A673 (cell line): ENCODE data around the gene ASPSCR1. TPM values are rescaled to one million over a fixed set of nuclear protein-coding genes. Genes with fewer than 3 reads are reported as not detected.

Source experiments
- Bru-seq: library from RNA; stranded (reverse); fragments of 400-500 nt; gene quantifications from one replicate; lab custom pipeline; 2021; lab: Mats Ljungman, UMichigan
- BruChase-seq, 2 experiments: library from RNA; stranded (reverse); fragments of 400-500 nt; gene quantifications; one replicate each; lab custom pipeline; 2021; lab: Mats Ljungman, UMichigan
- BruUV-seq: library from RNA; stranded (reverse); fragments of 400-500 nt; replicated peaks from 2 replicates; lab custom pipeline; 2021; lab: Mats Ljungman, UMichigan
- CTCF ChIA-PET: fragments of 300-600 bp; sonication (Branson Sonifier 250); formaldehyde crosslinking; loops from one replicate; lab custom pipeline; 2022; ENCODE audit warnings: antibody characterized with exemption; lab: Charles Lee
- POLR2A ChIA-PET: fragments of 300-600 bp; sonication (Branson Sonifier 250); formaldehyde crosslinking; loops from one replicate; lab custom pipeline; 2022; ENCODE audit warnings: antibody characterized with exemption; ENCODE audit not compliant: low non-redundant PET; lab: Charles Lee
- DNase-seq: peaks from one replicate; pipeline ENCODE4 v3.0.0-alpha.2; 2015; ENCODE audit warnings: low spot score
- H3K27ac ChIP-seq: fragments of 200-600 bp; sonication (generic); 2 replicates; pipeline ENCODE4 v1.5.1; 2016; ENCODE audit warnings: mixed run types, low read depth, mild to moderate bottlenecking, mixed read lengths, antibody characterized with exemption, low read length; ENCODE audit not compliant: poor library complexity, severe bottlenecking
- H3K27me3 ChIP-seq: fragments of 200-600 bp; sonication (generic); replicated peaks from 2 replicates; pipeline ENCODE4 v1.6.1; 2017; ENCODE audit warnings: mixed run types, low read depth, mild to moderate bottlenecking, mixed read lengths, antibody characterized with exemption, low read length; ENCODE audit not compliant: insufficient read depth, poor library complexity
- H3K36me3 ChIP-seq: fragments of 200-600 bp; sonication (generic); 2 replicates; pipeline ENCODE4 v1.6.1; 2016; ENCODE audit warnings: mixed run types, mild to moderate bottlenecking, mixed read lengths, antibody characterized with exemption, low read length; ENCODE audit not compliant: insufficient read depth, poor library complexity, severe bottlenecking
- H3K4me1 ChIP-seq: fragments of 200-600 bp; sonication (generic); 2 replicates; pipeline ENCODE4 v1.6.1; 2017; ENCODE audit warnings: mixed run types, mild to moderate bottlenecking, mixed read lengths, antibody characterized with exemption, low read length; ENCODE audit not compliant: insufficient read depth, poor library complexity, severe bottlenecking
- H3K4me3 ChIP-seq: fragments of 200-600 bp; sonication (generic); 2 replicates; pipeline ENCODE4 v1.5.1; 2016; ENCODE audit warnings: low read depth, mixed run types, mild to moderate bottlenecking, mixed read lengths, low read length; ENCODE audit not compliant: poor library complexity, severe bottlenecking
- H3K9me3 ChIP-seq: fragments of 200-600 bp; sonication (generic); 2 replicates; pipeline ENCODE4 v1.6.1; 2016; ENCODE audit warnings: mixed run types, low read depth, mild to moderate bottlenecking, mixed read lengths, antibody characterized with exemption, low read length; ENCODE audit not compliant: poor library complexity, severe bottlenecking
- EZH2 ChIP-seq: fragments of 200-600 bp; sonication (generic); IDR thresholded peaks from 2 replicates; pipeline ENCODE4 v1.6.1; 2017; ENCODE audit warnings: borderline replicate concordance, low read depth, mild to moderate bottlenecking, mixed read lengths, antibody characterized with exemption, low read length; ENCODE audit not compliant: poor library complexity, severe bottlenecking
- intact Hi-C: fragments of 100-400 bp; cut with micrococcal nuclease; formaldehyde crosslinking; loops from one replicate; pipeline ENCODE4 v1.10.0; 2022; ENCODE audit not compliant: unreplicated experiment
- long read RNA-seq: library from polyadenylated mRNA; stranded (forward); transcript quantifications from one replicate; pipeline ENCODE4 v2.0.0, GENCODE V29; 2022
- total RNA-seq: library from RNA; stranded (reverse); gene quantifications from 2 replicates; pipeline ENCODE4 v1.2.3, GENCODE V29; 2021
- TF ChIP-seq, protein P1 (sequence below): fragments of 300-800, 200-600 bp; sonication (generic); conservative IDR thresholded peaks from 2 replicates; pipeline ENCODE4 v1.5.1; 2017; ENCODE audit warnings: low read depth, mild to moderate bottlenecking, antibody characterized with exemption, low read length, moderate library complexity, mixed read lengths

The ASPSCR1 gene, protein sequence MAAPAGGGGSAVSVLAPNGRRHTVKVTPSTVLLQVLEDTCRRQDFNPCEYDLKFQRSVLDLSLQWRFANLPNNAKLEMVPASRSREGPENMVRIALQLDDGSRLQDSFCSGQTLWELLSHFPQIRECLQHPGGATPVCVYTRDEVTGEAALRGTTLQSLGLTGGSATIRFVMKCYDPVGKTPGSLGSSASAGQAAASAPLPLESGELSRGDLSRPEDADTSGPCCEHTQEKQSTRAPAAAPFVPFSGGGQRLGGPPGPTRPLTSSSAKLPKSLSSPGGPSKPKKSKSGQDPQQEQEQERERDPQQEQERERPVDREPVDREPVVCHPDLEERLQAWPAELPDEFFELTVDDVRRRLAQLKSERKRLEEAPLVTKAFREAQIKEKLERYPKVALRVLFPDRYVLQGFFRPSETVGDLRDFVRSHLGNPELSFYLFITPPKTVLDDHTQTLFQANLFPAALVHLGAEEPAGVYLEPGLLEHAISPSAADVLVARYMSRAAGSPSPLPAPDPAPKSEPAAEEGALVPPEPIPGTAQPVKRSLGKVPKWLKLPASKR
- total RNA-seq = 46.2 and 52.2 TPM in 2 replicates
- percentile 56 among the genes with signal in this experiment for Bru-seq, nascent RNA
- BruChase-seq, experiment 1, labeled RNA remaining after a 2-hour chase = percentile 59 among the genes with signal in this experiment
- percentile 70 among the genes with signal in this experiment for BruChase-seq, experiment 2, labeled RNA remaining after a 6-hour chase
- long read RNA-seq, transcript ASPSCR1-211 (5 exons, 720 nt) = minor isoform, 7 of 208 reads
- long read RNA-seq, transcript ASPSCR1-202 (16 exons, 1,843 nt) = major isoform, 140 of 208 reads
- long read RNA-seq, partial matches to known transcripts = 13 of 208 reads
- long read RNA-seq, other reads (novel, unspliced or antisense) = 45 of 208 reads

DNA sequence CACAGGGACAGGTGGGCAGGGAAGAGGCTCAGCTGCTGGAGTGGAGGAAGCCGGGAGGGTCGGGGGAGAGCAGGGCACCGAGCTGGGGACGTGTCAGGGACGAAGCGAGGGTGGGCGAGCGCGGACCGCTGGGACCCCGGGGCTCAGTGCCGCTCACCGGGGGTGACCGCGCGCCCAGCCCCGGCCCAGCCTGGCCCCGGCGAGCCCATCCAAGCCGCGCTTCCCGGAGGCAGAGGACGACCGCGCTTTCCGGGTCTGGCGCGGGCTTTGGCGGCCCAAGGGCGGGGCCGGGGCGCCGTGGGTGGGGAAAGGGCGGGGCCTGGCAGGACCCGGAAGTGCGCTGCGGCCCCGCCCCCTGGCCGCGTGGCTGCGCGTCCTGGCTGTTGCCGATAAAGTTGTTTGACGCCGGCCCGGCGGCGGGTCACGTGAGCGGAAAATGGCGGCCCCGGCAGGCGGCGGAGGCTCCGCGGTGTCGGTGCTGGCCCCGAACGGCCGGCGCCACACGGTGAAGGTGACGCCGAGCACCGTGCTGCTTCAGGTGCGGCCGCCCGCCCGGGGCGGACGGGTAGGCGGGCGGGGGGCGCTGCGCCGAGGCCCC, at the start of gene ASPSCR1:
Gene ASPSCR1, plus strand, starts transcription at position 419 of the 598 bp plus-strand sequence. Its CDS starts 18 bp downstream, at position 437.
- ChIA-PET POLR2A (no interaction called here), CTCF (interaction anchor here (1.0 kb wide), 1 partner anchor 18 kb away, joined by 3 read pairs; no protein-coding TSS in a partner anchor)
- no peaks in the 10 kb centered on the region for H3K27me3 ChIP-seq
- TF ChIP-seq EZH2 = no peak
- TF ChIP-seq, protein P1, sequence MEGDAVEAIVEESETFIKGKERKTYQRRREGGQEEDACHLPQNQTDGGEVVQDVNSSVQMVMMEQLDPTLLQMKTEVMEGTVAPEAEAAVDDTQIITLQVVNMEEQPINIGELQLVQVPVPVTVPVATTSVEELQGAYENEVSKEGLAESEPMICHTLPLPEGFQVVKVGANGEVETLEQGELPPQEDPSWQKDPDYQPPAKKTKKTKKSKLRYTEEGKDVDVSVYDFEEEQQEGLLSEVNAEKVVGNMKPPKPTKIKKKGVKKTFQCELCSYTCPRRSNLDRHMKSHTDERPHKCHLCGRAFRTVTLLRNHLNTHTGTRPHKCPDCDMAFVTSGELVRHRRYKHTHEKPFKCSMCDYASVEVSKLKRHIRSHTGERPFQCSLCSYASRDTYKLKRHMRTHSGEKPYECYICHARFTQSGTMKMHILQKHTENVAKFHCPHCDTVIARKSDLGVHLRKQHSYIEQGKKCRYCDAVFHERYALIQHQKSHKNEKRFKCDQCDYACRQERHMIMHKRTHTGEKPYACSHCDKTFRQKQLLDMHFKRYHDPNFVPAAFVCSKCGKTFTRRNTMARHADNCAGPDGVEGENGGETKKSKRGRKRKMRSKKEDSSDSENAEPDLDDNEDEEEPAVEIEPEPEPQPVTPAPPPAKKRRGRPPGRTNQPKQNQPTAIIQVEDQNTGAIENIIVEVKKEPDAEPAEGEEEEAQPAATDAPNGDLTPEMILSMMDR = no peak
- peaks cover 5% of the 10 kb centered on the region for H3K4me1 ChIP-seq
- DNase-seq = peak; percentile 91
- peaks cover 3% of the 10 kb centered on the region for H3K9me3 ChIP-seq
- peak within 1 kb of the TSS; percentile 71 for H3K4me3 ChIP-seq
- intact Hi-C loops = no loop called here
- no TSS peak for BruUV-seq
- H3K27ac ChIP-seq = peak within 1 kb of the TSS; percentile 99
- H3K36me3 ChIP-seq = no peaks in the 10 kb centered on the region

DNA sequence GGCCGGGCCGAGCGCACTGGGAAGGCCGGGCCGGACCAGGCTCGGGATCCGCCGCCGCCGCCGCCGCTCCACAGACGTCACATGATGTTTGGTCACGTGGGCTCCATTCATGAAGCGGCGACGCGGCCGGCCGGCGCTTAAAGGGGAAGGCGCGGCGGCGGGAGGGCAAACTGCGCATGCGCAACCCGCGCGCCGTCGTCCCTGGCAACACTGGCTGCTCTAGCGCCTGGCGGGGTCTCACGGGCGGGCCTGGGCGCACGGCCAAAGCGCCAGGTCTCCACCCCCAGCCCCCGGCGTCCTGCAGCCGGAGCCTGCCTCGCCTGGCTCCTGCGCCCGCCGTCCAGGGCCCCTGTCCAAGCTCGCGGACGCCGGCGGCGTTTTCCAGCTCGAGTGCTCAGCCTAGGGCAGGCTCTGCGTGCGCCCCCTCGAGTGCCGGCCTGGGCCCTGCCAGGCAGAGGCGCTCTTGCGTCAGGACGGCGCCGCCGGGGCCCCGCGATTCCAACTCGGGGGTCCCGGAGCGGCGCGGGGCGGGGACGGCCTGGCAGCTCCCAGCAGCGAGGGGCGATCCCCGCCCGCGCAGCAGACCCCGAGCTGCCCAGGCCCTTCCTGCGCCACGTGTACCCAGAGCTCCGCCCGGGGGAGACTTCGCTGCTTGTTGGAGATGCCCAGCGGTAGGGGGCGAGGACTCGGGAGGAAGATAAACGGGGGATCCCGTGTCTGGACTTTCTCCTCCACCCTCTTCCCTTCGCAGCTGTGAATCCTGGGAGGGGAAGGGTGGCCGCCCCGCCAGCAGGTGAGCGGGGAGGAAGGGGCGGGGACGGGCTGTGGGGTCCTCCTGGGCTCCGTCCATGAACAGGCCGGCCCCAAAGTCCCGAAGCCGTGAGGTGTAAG, 49.5 kb upstream of the ASPSCR1 start, which contains the start of gene MAFG:
Gene MAFG, minus strand, starts transcription at position 83 of the 891 bp plus-strand sequence. CDS start 4,550 bp downstream, outside the sequence.
- intact Hi-C loops = no loop called here
- ChIA-PET CTCF (interaction anchor here (0.5 to 1.0 kb wide), 2 partner anchors 32 to 217 kb away, joined by 3 read pairs; no protein-coding TSS in a partner anchor), POLR2A (interaction anchor here (0.6 to 0.7 kb wide), 2 partner anchors 218 to 1025 kb away, joined by 5 to 16 read pairs; no protein-coding TSS in a partner anchor)
- Histone ChIP-seq H3K4me1 (peaks cover 37% of the 10 kb centered on the region), H3K36me3 (peaks cover 2% of the 10 kb centered on the region), H3K27ac (peak within 1 kb of the TSS; percentile 92), H3K4me3 (peak within 1 kb of the TSS; percentile 94), H3K27me3 (no peaks in the 10 kb centered on the region), H3K9me3 (no peaks in the 10 kb centered on the region)
- BruUV-seq = no TSS peak
- peak; percentile 97 for DNase-seq
- TF ChIP-seq, protein P1 = peak; percentile 55; the same call in 1 of the 2 replicates
- TF ChIP-seq EZH2 = no peak
